Activated CD4-positive, CD25-positive, alpha-beta regulatory T cell treated with anti-CD3 and anti-CD28 coated beads, Interleukin-2, amount 50 U/mL, for 24 hours (primary cell): ENCODE data around the gene IL1RAP.
"Not testable (repeated sequence)": the region's sequence is repeated elsewhere in the genome, so short reads cannot be mapped to it uniquely, and the experiment has no call there.

Source experiments
- ATAC-seq, 2 donors: fragments of 150-1000 bp; cut with Tn5 transposase; one replicate each; pipeline ENCODE4 v1.10.0; 2021; ENCODE audit warnings: mild to moderate bottlenecking in 1 of 2, moderate library complexity in 1 of 2

Gene IL1RAP, protein sequence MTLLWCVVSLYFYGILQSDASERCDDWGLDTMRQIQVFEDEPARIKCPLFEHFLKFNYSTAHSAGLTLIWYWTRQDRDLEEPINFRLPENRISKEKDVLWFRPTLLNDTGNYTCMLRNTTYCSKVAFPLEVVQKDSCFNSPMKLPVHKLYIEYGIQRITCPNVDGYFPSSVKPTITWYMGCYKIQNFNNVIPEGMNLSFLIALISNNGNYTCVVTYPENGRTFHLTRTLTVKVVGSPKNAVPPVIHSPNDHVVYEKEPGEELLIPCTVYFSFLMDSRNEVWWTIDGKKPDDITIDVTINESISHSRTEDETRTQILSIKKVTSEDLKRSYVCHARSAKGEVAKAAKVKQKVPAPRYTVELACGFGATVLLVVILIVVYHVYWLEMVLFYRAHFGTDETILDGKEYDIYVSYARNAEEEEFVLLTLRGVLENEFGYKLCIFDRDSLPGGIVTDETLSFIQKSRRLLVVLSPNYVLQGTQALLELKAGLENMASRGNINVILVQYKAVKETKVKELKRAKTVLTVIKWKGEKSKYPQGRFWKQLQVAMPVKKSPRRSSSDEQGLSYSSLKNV

GRCh38 chr3:190513409-190514370 is at the start of gene IL1RAP:
Gene IL1RAP (plus strand): TSS chr3:190514085. CDS start chr3:190564290, 50,205 bp downstream.
- peak; percentile 94 to 95 for ATAC-seq

GRCh38 chr3:190467922-190468321 is 46.0 kb upstream of the IL1RAP start:
- ATAC-seq, result no peak

DNA sequence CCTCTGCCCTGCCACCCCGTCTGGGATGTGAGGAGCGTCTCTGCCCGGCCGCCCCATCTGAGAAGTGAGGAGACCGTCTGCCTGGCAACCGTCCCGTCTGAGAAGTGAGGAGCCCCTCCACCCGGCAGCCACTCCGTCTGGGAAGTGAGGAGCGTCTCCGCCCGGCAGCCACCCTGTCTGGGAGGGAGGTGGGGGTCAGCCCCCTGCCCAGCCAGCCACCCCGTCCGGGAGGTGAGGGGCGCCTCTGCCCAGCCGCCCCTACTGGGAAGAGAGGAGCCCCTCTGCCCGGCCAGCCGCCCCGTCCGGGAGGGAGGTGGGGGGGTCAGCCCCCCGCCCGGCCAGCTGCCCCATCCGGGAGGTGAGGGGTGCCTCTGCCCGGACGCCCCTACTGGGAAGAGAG is 40.6 kb upstream of the IL1RAP start:
- ATAC-seq, result not testable (repeated sequence)

GRCh38 chr3:190481779-190482178 is 32.1 kb upstream of the IL1RAP start:
- no peak for ATAC-seq

DNA sequence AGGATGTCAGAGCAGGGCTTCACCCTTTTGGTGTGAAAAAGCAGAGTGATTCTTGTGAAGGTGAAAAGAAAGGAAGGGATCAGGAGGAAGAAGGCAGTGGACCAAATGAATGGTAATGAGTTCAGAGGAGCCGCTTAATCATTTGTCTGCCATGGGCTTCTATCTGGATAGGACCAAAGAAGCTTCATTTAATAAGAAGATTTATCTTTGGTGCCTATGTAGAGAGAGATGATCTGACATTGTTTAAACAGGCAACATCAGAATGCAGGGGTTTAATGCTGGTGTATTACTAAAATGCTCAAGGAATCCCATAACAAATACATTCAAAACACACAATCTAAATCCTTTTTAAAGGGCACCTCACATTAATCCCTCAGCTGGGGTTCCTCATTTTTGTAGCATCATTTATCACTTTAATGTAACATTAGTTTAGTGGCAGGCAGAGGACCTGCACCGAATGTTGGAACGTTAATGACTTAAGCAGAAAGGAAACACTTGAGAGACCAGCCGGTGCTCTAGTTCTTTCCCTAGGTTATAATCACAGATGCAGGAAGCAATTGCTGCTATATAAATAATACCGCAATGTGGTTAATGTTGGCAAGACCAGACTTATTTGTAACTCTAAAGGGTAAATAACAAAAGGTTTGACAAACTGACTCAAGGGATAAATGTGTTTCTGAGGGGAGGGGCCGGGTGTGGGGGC is 27.9 kb upstream of the IL1RAP start:
- no peak for ATAC-seq

- no peak for ATAC-seq
These were observed 27.4 kb upstream of the IL1RAP start for GRCh38 chr3:190486533-190486864.

DNA sequence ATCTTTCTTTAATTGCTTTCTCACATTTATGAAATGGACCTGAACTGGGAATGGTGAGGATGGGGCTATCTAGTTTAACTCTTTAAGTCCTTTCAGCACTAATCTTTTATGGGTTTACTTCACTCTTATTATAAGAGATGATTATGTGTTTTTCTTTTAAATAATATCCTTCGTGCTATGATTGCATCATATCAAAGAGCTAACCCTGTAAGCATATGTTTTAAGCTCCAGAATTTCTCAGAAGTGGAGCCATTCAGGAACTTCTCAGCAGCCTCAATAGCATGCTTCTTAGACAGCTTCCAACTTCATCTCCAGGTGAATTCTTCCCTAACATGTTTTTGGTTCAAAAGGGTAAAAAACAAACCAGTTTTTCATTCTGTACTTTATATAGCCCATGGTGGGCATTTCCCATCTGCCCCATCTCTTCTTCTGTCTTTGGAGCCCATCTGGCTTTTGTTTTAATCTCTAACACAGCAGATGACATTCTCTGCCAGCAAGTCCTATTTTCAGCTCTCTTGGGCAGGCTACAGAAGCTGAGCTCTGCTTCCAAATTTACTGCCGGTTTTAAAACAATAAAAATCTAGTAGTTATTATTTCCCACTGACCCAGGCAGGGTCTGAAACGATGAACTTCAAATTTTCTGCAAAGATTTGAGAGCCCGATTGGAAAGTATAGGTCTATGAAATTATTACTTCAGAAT is 26.8 kb upstream of the IL1RAP start:
- ATAC-seq, result no peak

- peak; percentile 86 to 91 for ATAC-seq
These were observed 22.3 kb upstream of the IL1RAP start for GRCh38 chr3:190491533-190492054.

- no peak for ATAC-seq
These were observed 21.8 kb upstream of the IL1RAP start for GRCh38 chr3:190492129-190492528.

- no peak for ATAC-seq
These were observed 20.9 kb upstream of the IL1RAP start for GRCh38 chr3:190492966-190493365.

DNA sequence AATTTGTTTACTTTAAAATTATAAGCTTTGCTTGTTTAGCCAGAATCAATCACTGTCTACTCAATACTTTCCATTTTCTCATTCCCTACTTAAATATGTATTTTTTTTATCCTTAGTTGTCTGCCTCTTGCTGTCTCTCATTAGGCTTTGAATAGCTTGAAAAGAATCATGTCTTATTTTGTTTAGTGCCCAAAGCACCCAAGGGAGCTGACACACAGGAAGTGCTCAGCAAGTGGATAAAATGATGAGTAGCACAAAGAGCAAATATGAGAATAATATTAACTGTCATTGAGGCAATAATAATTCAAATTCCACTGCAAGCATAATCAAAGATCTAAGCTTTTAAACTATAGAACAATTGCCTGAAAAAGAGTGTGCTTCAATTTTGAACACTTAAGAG is 19.0 kb upstream of the IL1RAP start:
- ATAC-seq, result no peak

DNA sequence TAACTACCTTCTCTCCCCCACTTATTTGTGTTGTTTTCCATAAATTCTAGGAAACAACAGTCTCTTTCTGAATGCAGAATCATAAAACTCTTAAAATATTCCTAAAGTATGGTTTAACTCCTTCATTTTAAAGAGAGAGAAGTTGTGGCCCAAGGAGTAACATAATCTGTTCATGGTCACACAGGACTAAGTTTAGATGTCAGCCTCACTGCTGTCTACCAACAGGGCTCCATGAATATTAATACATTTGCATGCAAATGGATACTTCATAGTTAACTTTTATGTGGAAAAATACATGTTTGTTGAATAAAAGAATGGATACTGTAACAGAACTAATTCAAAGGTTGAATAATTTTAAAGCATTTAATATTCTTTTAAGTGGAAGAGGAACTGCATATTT is 18.5 kb upstream of the IL1RAP start:
- no peak for ATAC-seq

GRCh38 chr3:190495796-190496195 is 18.1 kb upstream of the IL1RAP start:
- no peak for ATAC-seq

- ATAC-seq, result no peak
These were observed 17.0 kb upstream of the IL1RAP start for GRCh38 chr3:190496859-190497258.

GRCh38 chr3:190497811-190498210 is 16.1 kb upstream of the IL1RAP start:
- no peak for ATAC-seq

GRCh38 chr3:190498293-190498692 is 15.6 kb upstream of the IL1RAP start:
- no peak for ATAC-seq

GRCh38 chr3:190499122-190499521 is 14.8 kb upstream of the IL1RAP start:
- ATAC-seq, result no peak

- no peak for ATAC-seq
These were observed 10.9 kb upstream of the IL1RAP start for GRCh38 chr3:190502946-190503345.

DNA sequence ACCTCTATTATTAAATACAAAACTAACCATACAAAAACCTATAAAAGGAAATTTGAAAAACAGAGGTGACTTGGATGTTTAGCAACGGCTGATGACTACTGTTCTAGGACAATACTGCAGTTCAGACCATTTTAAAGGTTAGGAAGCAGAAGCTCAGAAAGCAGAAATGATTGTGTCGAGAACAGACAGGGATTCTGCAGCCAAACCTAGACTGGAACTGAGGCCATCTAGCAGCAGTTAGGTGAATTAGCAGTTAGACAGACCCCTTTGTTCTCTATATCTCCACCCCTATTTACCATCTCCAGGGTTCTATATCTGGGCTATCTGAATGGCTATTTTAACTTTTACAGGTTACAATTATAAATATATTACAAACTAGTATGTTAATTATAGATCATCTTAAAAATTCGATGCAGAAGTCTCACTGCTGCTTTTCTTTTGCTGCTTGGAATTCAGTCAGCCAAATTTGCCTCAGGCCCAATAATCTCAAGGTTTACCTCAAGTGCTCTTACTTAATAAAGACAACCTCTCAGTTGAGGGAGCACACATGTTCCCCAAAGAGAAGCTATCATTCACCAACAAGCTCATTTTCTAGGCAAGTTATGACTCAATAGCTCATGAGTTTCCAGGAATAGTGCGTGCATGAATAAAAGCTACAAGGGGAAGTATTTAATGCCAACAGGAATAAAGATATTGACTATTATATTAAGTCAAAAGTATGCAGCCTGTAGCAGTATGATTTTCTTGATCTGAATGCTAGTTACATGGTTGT is 9.3 kb upstream of the IL1RAP start:
- ATAC-seq, result no peak

DNA sequence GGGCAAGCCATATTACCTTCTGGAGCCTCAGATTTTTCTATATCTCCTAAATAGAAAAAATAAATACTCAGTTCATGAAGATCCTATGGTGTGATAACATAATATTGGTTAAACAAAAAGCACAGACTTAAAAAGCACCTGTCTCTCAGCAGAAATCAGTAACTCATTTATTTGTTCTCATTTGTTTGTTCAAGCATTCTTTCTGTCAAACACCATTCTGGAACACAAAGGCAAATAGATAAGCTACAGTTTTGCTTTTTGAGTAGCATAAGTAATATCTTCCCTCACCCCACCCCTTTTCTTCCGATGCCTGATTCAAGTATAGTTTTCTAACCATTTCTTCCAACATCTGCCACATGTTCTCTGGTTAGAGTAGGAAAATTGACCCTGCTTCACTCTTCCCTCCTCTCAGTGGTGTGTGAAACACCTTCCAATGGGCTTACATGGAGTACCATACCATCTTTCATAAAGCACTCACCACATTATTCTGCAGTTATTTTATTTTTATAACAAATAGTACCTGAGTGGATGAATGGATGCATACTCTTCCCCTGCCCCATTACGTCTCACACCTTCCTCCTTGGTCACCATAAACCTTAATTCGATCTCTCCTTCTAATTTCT is 8.4 kb upstream of the IL1RAP start:
- no peak for ATAC-seq

DNA sequence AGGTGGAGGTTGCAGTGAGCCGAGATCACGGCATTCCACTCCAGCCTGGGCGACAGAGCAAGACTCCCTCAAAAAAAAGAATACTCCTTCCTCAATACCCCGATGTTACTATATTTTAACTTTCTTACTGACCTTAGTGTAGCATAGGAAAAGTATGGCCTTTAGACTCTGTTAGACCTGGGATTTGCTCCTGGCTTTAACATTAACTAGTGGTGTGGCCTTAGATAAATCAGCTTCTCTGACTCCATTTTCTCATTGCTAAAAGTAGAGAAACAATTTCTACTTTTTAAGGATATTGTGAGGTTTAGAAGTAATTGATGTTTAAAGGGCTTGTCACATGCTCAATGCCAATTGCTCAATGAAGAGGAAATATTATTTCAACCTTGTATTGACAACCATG is 7.6 kb upstream of the IL1RAP start:
- ATAC-seq, result no peak
